GM23338 (cell line): ENCODE measurements around the gene SPAG7. TPM values are rescaled to one million over a fixed set of nuclear protein-coding genes. Genes with fewer than 3 reads are reported as not detected.

ENCODE experiments used
- ATAC-seq: fragments of 200-7000 bp; cut with Tn5 transposase; 3 replicates; pipeline ENCODE4 v1.9.1; 2020
- DNase-seq: peaks from one replicate; pipeline ENCODE4 v3.0.0-alpha.2; 2015; ENCODE audit warnings: low spot score
- H2AFZ ChIP-seq: fragments of 200-600 bp; sonication (generic); 2 replicates; pipeline ENCODE4 v1.8.0; 2016; ENCODE audit warnings: antibody characterized with exemption, mild to moderate bottlenecking, moderate library complexity
- H3F3A ChIP-seq: fragments of 200-600 bp; sonication (generic); replicated peaks from 2 replicates; pipeline ENCODE4 v1.8.0; 2017; ENCODE audit warnings: antibody characterized with exemption, mixed run types, low read depth
- H3K27ac ChIP-seq: fragments of 200-600 bp; sonication (generic); 2 replicates; pipeline ENCODE4 v1.6.1; 2016; ENCODE audit warnings: low read depth
- H3K27me3 ChIP-seq: fragments of 200-600 bp; sonication (generic); 2 replicates; pipeline ENCODE4 v1.8.0; 2016; ENCODE audit warnings: mild to moderate bottlenecking, mixed run types, moderate library complexity; ENCODE audit not compliant: insufficient read depth
- H3K36me3 ChIP-seq: fragments of 200-600 bp; sonication (generic); 2 replicates; pipeline ENCODE4 v1.8.0; 2016; ENCODE audit warnings: mild to moderate bottlenecking; ENCODE audit not compliant: insufficient read depth
- H3K4me1 ChIP-seq: fragments of 200-600 bp; sonication (generic); 2 replicates; pipeline ENCODE4 v1.8.0; 2016; ENCODE audit warnings: mild to moderate bottlenecking, moderate library complexity; ENCODE audit not compliant: insufficient read depth
- H3K4me2 ChIP-seq: fragments of 200-600 bp; sonication (generic); 2 replicates; pipeline ENCODE4 v1.7.1; 2017; ENCODE audit warnings: mixed run types
- H3K4me3 ChIP-seq: fragments of 200-600 bp; sonication (generic); 2 replicates; pipeline ENCODE4 v1.6.1; 2016; ENCODE audit warnings: mixed run types
- H3K79me2 ChIP-seq: fragments of 200-600 bp; sonication (generic); replicated peaks from 2 replicates; pipeline ENCODE4 v1.8.0; 2017; ENCODE audit warnings: mild to moderate bottlenecking; ENCODE audit not compliant: insufficient read depth
- H3K9me2 ChIP-seq: fragments of 200-600 bp; sonication (generic); 2 replicates; pipeline ENCODE4 v1.8.0; 2017; ENCODE audit not compliant: insufficient read depth
- H4K20me1 ChIP-seq: fragments of 200-600 bp; sonication (generic); replicated peaks from 2 replicates; pipeline ENCODE4 v1.8.0; 2017; ENCODE audit warnings: mild to moderate bottlenecking; ENCODE audit not compliant: insufficient read depth
- H3K27ac Mint-ChIP-seq: 2 replicates; pipeline ENCODE4 v1.8.0; 2020; ENCODE audit warnings: inconsistent platforms, mild to moderate bottlenecking, moderate library complexity, mixed read lengths
- H3K27me3 Mint-ChIP-seq: 3 replicates; pipeline ENCODE4 v1.8.0; 2022; ENCODE audit warnings: low read depth, mild to moderate bottlenecking, moderate library complexity, mixed read lengths, inconsistent platforms; ENCODE audit not compliant: insufficient read depth, poor library complexity
- H3K36me3 Mint-ChIP-seq: 3 replicates; pipeline ENCODE4 v1.8.0; 2021; ENCODE audit warnings: low read depth, mild to moderate bottlenecking, inconsistent platforms, moderate library complexity, mixed read lengths
- H3K4me1 Mint-ChIP-seq: 3 replicates; pipeline ENCODE4 v1.8.0; 2020; ENCODE audit warnings: mild to moderate bottlenecking, inconsistent platforms, mixed read lengths
- H3K4me3 Mint-ChIP-seq: 3 replicates; pipeline ENCODE4 v1.8.0; 2021; ENCODE audit warnings: moderate library complexity, mild to moderate bottlenecking, inconsistent platforms, mixed read lengths
- H3K9me3 Mint-ChIP-seq: 3 replicates; pipeline ENCODE4 v1.8.0; 2020; ENCODE audit warnings: moderate library complexity, mild to moderate bottlenecking, inconsistent platforms, mixed read lengths
- CREB1 ChIP-seq: fragments of 250-450 bp; sonication (Bioruptor Pico); IDR thresholded peaks from 2 replicates; pipeline ENCODE4 v1.5.0; 2020; ENCODE audit warnings: low read depth, mild to moderate bottlenecking, moderate library complexity
- ETS1 ChIP-seq: IDR thresholded peaks from 2 replicates; pipeline ENCODE4 v1.6.1; 2016; ENCODE audit warnings: antibody characterized with exemption
- POLR2AphosphoS5 ChIP-seq: IDR thresholded peaks from 2 replicates; pipeline ENCODE4 v1.6.1; 2016; ENCODE audit warnings: antibody characterized with exemption, low read depth
- REST ChIP-seq: IDR thresholded peaks from one replicate; pipeline ENCODE4 v1.6.1; 2018; ENCODE audit warnings: antibody characterized with exemption; ENCODE audit not compliant: unreplicated experiment
- STAT1 ChIP-seq: IDR thresholded peaks from one replicate; pipeline ENCODE4 v1.6.1; 2016; ENCODE audit warnings: antibody characterized with exemption; ENCODE audit not compliant: unreplicated experiment
- ZNF114 ChIP-seq: fragments of 250-450 bp; sonication (Bioruptor Pico); IDR thresholded peaks from 2 replicates; pipeline ENCODE4 v1.5.0; 2020; ENCODE audit warnings: mild to moderate bottlenecking, moderate library complexity
- ZNF331 ChIP-seq: fragments of 250-450 bp; sonication (Bioruptor Pico); IDR thresholded peaks from 2 replicates; pipeline ENCODE4 v1.5.0; 2020; ENCODE audit warnings: low read depth, mild to moderate bottlenecking, moderate library complexity
- ZNF462 ChIP-seq: fragments of 250-450 bp; sonication (Bioruptor Pico); IDR thresholded peaks from 2 replicates; pipeline ENCODE4 v1.5.0; 2020; ENCODE audit warnings: mild to moderate bottlenecking, moderate library complexity
- polyA plus RNA-seq: library from polyadenylated mRNA; unstranded; fragments of >200 nt; fragmentation: Nextera tagmentation; extraction: Ambion mirVana; gene quantifications from 2 replicates; pipeline ENCODE4 v1.2.1, GENCODE V29; 2016
- total RNA-seq: library from RNA; depleted of rRNA; stranded (reverse); fragments of >200 nt; shearing (Covaris generic); gene quantifications from 2 replicates; pipeline ENCODE4 v1.2.3, GENCODE V29; 2014

The SPAG7 gene
- total and polyA plus RNA-seq, 2 experiments from 2014 or later: 77.9 to 226 TPM

- Histone ChIP-seq H3K27me3 (peaks cover 11% of the 10 kb centered on the region; the same call in 1 of the 2 replicates), H3K4me2 (peak within 1 kb of the TSS; percentile 98), H3K9me2 (no peaks in the 10 kb centered on the region), H3F3A (0 out of 2 replicates have a peak, but pooled peaks cover 2% of the 10 kb centered on the region), H3K79me2 (peaks cover 16% of the 10 kb centered on the region), H4K20me1 (no peaks in the 10 kb centered on the region; the same call in none of the 2 replicates), H3K36me3 (peaks cover 5% of the 10 kb centered on the region; the same call in 1 of the 2 replicates), H3K4me1 (peaks cover 19% of the 10 kb centered on the region; the same call in 1 of the 2 replicates), H3K4me3 (peak within 1 kb of the TSS; percentile 94), H3K27ac (peak within 1 kb of the TSS; percentile 45; the same call in 1 of the 2 replicates), H2AFZ (peak within 1 kb of the TSS; percentile 96)
- TF ChIP-seq ETS1 (no peak), POLR2AphosphoS5 (peak; percentile 82), STAT1 (peak; percentile 49)
- ATAC-seq (peak; percentile 77), DNase-seq (peak; percentile 96)
- Mint-ChIP-seq H3K27ac (no peak within 1 kb of the TSS), H3K4me3 (peak within 1 kb of the TSS; percentile 85), H3K4me1 (peaks cover 21% of the 10 kb centered on the region), H3K9me3 (0 out of 3 replicates have a peak, but pooled peaks cover 3% of the 10 kb centered on the region), H3K36me3 (peaks cover 23% of the 10 kb centered on the region), H3K27me3 (peaks cover 32% of the 10 kb centered on the region)
Measured at GRCh38 chr17:4997302-4998026, 29.8 kb upstream of the SPAG7 start, which contains the start of the genes INCA1 and KIF1C. TSS of gene INCA1 (minus strand) at chr17:4997522. CDS start at chr17:4994437, 3,085 bp downstream. TSS of gene KIF1C (plus strand) at chr17:4997950. CDS start at chr17:5000247, 2,297 bp downstream.

GRCh38 chr17:4994081-4994595, 26.5 kb upstream of the SPAG7 start:
- Histone ChIP-seq H3K4me1 (peaks cover 8% of the 10 kb centered on the region; the same call in 1 of the 2 replicates), H4K20me1 (no peaks in the 10 kb centered on the region; the same call in 1 of the 2 replicates), H3K27me3 (peaks cover 11% of the 10 kb centered on the region; the same call in 1 of the 2 replicates), H3K36me3 (no peaks in the 10 kb centered on the region), H3K4me2 (no peak overlapping the region), H3F3A (0 out of 2 replicates have a peak, but pooled peaks cover 2% of the 10 kb centered on the region), H3K4me3 (no peak overlapping the region), H3K79me2 (peaks cover 8% of the 10 kb centered on the region), H2AFZ (no peak overlapping the region), H3K9me2 (no peaks in the 10 kb centered on the region), H3K27ac (no peak overlapping the region)
- ATAC-seq: no peak
- Mint-ChIP-seq H3K9me3 (0 out of 3 replicates have a peak, but pooled peaks cover 3% of the 10 kb centered on the region), H3K27ac (no peak overlapping the region), H3K27me3 (peaks cover 33% of the 10 kb centered on the region), H3K4me3 (no peak overlapping the region), H3K4me1 (peaks cover 8% of the 10 kb centered on the region; the same call in 2 of the 3 replicates), H3K36me3 (no peaks in the 10 kb centered on the region)
- no peak for DNase-seq
- TF ChIP-seq ZNF462 (no peak), ZNF331 (CRISPR knock-in tag) (no peak), CREB1 (no peak), REST (no peak), ZNF114 (CRISPR knock-in tag) (no peak)
